ENCODE data around the gene CTSO. TPM values are rescaled to one million over a fixed set of nuclear protein-coding genes. Genes with fewer than 3 reads are reported as not detected.
A peak's percentile ranks its signal among the peaks of the same experiment; 100 is the strongest.
"Not testable (repeated sequence)": the region's sequence is repeated elsewhere in the genome, so short reads cannot be mapped to it uniquely, and the experiment has no call there.

CTSO gene
- total RNA-seq, 1 donor from 2014 or later: 1.7 TPM

DNA sequence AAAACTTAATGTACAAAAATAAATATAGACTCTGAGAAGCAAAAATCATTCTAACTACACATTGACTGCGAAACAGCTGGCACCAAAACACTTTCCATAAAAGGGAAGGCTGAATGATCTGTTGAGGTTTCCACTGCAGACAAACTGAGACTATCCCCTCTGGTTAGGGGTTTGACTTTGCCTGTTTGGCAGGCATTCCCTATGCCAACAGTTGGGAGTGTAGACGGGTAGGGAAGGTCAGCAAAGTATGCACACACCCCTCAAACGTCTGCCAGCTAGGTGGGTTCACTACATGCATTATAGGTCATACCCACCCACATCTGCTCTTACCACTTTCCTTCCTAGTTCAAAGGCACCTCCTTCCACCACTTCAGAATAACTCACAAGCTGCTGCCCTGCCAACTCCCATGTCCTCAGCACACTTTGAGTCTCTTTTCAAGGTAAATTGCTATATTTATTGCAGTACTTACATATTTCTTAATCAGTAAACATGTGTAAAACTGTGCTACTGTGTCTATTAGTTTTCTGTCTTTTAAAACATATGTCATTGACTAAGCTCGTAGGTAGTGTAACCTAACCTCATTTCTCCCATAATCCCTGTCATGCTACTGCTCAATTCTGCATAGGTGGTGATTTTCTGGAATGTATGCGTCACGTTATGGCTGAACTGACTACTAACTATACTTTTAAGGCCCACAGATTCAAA lies 12.4 kb downstream of the CTSO start:
- Mint-ChIP-seq H3K4me3 (no peak overlapping the region), H3K4me1 (no peaks in the 10 kb centered on the region), H3K27ac (ENCODE audit: unreplicated experiment) (no peak overlapping the region), H3K36me3 (ENCODE audit: low read depth) (no peaks in the 10 kb centered on the region), H3K9me3 (no peaks in the 10 kb centered on the region), H3K27me3 (ENCODE audit: low read depth) (no peaks in the 10 kb centered on the region)
- DNase-seq (ENCODE audit: low read depth, low spot score): no peak
- TF ChIP-seq, protein P1, sequence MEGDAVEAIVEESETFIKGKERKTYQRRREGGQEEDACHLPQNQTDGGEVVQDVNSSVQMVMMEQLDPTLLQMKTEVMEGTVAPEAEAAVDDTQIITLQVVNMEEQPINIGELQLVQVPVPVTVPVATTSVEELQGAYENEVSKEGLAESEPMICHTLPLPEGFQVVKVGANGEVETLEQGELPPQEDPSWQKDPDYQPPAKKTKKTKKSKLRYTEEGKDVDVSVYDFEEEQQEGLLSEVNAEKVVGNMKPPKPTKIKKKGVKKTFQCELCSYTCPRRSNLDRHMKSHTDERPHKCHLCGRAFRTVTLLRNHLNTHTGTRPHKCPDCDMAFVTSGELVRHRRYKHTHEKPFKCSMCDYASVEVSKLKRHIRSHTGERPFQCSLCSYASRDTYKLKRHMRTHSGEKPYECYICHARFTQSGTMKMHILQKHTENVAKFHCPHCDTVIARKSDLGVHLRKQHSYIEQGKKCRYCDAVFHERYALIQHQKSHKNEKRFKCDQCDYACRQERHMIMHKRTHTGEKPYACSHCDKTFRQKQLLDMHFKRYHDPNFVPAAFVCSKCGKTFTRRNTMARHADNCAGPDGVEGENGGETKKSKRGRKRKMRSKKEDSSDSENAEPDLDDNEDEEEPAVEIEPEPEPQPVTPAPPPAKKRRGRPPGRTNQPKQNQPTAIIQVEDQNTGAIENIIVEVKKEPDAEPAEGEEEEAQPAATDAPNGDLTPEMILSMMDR (conservative IDR thresholded peaks at IDR 0.05): no peak

DNA sequence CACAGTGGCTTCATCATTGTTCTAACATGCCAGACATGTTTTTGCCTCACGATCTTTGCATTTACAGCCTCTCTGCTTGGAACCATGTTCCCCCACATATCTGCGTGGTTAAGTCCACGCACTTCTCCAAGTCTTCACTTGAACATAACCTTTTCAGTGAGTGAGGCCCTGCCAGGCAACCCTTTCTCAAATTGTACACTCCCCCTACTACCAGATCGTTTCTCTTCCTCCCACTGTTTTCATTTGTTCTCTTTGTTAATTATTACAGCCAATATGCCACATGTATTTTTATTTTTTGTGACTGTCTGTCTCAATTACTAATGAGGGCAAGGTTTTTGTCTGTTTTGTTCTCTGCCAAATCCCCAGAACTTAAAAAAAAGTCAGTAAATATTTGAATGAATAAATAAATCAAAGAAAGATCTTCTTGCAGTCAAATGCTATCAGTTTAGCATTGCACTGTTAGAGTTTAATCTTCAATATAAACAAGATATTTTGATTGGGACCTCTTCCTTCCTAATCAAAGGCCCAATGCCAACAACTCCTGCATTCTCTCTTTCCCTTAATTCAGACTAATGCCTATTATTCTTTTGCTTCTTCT lies 18.2 kb downstream of the CTSO start:
- no peaks in the 10 kb centered on the region for H3K4me1 Mint-ChIP-seq
- peaks cover 13% of the 10 kb centered on the region for H3K9me3 Mint-ChIP-seq
- TF ChIP-seq, protein P1 (conservative IDR thresholded peaks at IDR 0.05): no peak
- peak overlapping the region; percentile 1 for H3K27ac Mint-ChIP-seq (ENCODE audit: unreplicated experiment)
- DNase-seq (ENCODE audit: low read depth, low spot score): no peak
- H3K4me3 Mint-ChIP-seq: no peak overlapping the region
- no peaks in the 10 kb centered on the region for H3K27me3 Mint-ChIP-seq (ENCODE audit: low read depth)
- peaks cover 5% of the 10 kb centered on the region for H3K36me3 Mint-ChIP-seq (ENCODE audit: low read depth)

DNA sequence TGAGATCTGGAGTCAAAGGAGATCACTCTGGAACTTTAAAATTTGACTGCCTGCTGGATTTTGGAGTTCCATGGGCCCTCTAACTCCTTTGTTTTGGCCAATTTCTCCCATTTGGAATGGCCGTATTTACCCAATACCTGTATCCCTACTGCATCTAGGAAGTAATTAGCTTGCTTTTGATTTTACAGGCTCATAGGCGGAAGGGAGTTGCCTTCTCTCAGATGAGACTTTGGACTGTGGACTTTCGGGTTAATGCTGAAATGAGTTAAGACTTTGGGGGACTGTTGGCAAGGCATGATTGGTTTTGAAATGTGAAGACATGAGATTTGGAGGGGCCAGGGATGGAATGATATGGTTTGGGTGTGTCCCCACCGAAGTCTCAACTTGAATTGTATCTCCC lies 19.0 kb downstream of the CTSO start:
- not testable (repeated sequence) for H3K4me1 Mint-ChIP-seq; H3K4me3 Mint-ChIP-seq; DNase-seq (ENCODE audit: low read depth, low spot score); H3K36me3 Mint-ChIP-seq (ENCODE audit: low read depth); H3K27ac Mint-ChIP-seq (ENCODE audit: unreplicated experiment); H3K27me3 Mint-ChIP-seq (ENCODE audit: low read depth)
- H3K9me3 Mint-ChIP-seq: peaks cover 17% of the 10 kb centered on the region

DNA sequence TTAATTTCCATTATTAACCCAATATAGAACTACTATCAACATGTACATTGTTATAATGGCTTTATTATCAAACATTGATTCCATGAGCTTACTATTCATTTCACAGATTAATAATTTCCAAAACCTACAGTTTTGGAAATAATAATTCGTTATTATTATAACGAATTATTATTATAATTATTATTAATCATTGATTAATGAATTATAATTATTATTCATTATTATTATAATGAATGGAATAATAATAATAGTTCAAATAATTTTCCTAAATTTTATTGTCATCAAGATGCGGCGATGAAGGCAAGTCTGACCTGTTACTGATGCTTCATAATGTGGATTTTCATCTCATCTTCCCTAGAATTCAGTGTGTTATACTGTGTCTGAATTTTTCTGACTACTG lies 22.0 kb downstream of the CTSO start:
- H3K9me3 Mint-ChIP-seq: peaks cover 17% of the 10 kb centered on the region

DNA sequence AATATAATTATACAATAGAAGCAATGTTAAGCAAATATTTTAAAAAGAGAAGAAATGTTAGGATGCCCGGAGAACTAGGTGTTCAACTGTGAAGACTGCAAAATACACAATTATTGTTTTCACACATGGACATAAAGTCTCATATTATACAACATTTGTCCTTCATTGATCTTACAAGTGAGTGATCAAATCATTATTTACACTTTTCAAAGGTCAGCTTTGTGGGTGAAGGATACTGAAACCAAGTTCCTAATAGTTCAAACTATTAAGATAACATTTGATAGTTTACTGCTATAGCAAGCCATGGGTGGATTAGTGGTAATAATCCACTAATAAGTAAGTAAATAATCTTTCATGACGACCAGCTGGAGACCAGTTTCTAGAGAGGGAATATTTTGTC lies 23.3 kb downstream of the CTSO start:
- Mint-ChIP-seq H3K27ac (ENCODE audit: unreplicated experiment) (no peak overlapping the region), H3K36me3 (ENCODE audit: low read depth) (peaks cover 5% of the 10 kb centered on the region), H3K9me3 (peaks cover 16% of the 10 kb centered on the region), H3K4me1 (no peaks in the 10 kb centered on the region), H3K4me3 (no peak overlapping the region), H3K27me3 (ENCODE audit: low read depth) (no peaks in the 10 kb centered on the region)
- no peak for DNase-seq (ENCODE audit: low read depth, low spot score)
- TF ChIP-seq, protein P1 (conservative IDR thresholded peaks at IDR 0.05): no peak

More for the DNA sequence above, 22.0 kb downstream of the CTSO start:
- Mint-ChIP-seq H3K4me1 (no peaks in the 10 kb centered on the region), H3K27ac (ENCODE audit: unreplicated experiment) (no peak overlapping the region), H3K27me3 (ENCODE audit: low read depth) (no peaks in the 10 kb centered on the region), H3K36me3 (ENCODE audit: low read depth) (peaks cover 5% of the 10 kb centered on the region), H3K4me3 (no peak overlapping the region)
- TF ChIP-seq, protein P1 (conservative IDR thresholded peaks at IDR 0.05): no peak
- DNase-seq (ENCODE audit: low read depth, low spot score): no peak

DNA sequence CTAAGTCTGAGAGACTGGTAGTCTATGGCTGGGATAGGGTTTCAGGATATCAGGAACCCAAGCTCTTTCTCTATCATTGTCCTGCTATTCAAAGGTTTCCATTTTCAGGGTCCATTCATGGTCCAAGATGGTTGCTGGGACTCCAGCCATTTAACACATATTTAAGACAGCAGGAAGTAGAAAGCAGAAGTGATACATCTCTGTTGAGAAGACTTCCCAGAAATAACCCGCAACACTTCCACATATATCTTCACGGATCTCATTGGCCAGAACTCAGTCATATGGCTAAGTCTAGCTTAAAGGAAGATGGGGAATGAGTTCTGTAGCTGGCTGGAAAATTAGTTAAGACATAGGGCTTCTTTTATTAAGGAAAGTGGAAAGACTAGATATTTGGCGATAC lies 23.8 kb downstream of the CTSO start:
- no peaks in the 10 kb centered on the region for H3K27me3 Mint-ChIP-seq (ENCODE audit: low read depth)
- no peak for DNase-seq (ENCODE audit: low read depth, low spot score)
- H3K4me1 Mint-ChIP-seq: no peaks in the 10 kb centered on the region
- peaks cover 5% of the 10 kb centered on the region for H3K36me3 Mint-ChIP-seq (ENCODE audit: low read depth)
- H3K9me3 Mint-ChIP-seq: peaks cover 14% of the 10 kb centered on the region
- no peak overlapping the region for H3K27ac Mint-ChIP-seq (ENCODE audit: unreplicated experiment)
- TF ChIP-seq, protein P1 (conservative IDR thresholded peaks at IDR 0.05): no peak
- H3K4me3 Mint-ChIP-seq: no peak overlapping the region

Measured in neural crest cell (in vitro differentiated cells).